Measurements from ENCODE around the gene RUNX1.

The RUNX1 gene

DNA sequence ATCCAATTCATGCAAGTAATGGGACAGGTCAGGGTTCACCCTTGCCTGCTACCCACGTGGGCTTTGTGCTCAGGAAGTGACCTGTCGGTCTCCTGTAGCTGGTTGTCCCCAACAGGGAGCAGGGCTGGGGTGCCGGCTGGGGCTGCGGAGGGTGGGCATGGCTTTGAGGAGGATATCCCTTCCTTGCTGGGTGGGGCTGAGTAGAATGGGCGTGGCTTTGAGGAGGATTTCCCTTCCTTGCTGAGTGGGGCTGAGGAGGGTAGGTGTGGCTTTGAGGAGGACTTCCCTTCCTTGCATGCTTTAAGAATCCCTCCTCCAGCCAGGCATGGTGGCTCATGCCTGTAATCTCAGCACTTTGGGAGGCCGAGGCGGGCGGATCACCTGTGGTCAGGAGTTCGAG is 229.1 kb downstream of the RUNX1 start (continued):
- TF ChIP-seq, protein P1, sequence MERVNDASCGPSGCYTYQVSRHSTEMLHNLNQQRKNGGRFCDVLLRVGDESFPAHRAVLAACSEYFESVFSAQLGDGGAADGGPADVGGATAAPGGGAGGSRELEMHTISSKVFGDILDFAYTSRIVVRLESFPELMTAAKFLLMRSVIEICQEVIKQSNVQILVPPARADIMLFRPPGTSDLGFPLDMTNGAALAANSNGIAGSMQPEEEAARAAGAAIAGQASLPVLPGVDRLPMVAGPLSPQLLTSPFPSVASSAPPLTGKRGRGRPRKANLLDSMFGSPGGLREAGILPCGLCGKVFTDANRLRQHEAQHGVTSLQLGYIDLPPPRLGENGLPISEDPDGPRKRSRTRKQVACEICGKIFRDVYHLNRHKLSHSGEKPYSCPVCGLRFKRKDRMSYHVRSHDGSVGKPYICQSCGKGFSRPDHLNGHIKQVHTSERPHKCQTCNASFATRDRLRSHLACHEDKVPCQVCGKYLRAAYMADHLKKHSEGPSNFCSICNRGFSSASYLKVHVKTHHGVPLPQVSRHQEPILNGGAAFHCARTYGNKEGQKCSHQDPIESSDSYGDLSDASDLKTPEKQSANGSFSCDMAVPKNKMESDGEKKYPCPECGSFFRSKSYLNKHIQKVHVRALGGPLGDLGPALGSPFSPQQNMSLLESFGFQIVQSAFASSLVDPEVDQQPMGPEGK (CRISPR knock-in tag; IDR thresholded peaks at IDR 0.05; ENCODE audit: borderline replicate concordance): no peak
- TF ChIP-seq, protein P2, sequence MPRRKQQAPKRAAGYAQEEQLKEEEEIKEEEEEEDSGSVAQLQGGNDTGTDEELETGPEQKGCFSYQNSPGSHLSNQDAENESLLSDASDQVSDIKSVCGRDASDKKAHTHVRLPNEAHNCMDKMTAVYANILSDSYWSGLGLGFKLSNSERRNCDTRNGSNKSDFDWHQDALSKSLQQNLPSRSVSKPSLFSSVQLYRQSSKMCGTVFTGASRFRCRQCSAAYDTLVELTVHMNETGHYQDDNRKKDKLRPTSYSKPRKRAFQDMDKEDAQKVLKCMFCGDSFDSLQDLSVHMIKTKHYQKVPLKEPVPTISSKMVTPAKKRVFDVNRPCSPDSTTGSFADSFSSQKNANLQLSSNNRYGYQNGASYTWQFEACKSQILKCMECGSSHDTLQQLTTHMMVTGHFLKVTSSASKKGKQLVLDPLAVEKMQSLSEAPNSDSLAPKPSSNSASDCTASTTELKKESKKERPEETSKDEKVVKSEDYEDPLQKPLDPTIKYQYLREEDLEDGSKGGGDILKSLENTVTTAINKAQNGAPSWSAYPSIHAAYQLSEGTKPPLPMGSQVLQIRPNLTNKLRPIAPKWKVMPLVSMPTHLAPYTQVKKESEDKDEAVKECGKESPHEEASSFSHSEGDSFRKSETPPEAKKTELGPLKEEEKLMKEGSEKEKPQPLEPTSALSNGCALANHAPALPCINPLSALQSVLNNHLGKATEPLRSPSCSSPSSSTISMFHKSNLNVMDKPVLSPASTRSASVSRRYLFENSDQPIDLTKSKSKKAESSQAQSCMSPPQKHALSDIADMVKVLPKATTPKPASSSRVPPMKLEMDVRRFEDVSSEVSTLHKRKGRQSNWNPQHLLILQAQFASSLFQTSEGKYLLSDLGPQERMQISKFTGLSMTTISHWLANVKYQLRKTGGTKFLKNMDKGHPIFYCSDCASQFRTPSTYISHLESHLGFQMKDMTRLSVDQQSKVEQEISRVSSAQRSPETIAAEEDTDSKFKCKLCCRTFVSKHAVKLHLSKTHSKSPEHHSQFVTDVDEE (CRISPR knock-in tag; IDR thresholded peaks at IDR 0.05): no peak
- TF ChIP-seq PPARA (CRISPR knock-in tag; IDR thresholded peaks at IDR 0.05; ENCODE audit: borderline replicate concordance) (no peak), CSDC2 (CRISPR knock-in tag; IDR thresholded peaks at IDR 0.05) (no peak)

DNA sequence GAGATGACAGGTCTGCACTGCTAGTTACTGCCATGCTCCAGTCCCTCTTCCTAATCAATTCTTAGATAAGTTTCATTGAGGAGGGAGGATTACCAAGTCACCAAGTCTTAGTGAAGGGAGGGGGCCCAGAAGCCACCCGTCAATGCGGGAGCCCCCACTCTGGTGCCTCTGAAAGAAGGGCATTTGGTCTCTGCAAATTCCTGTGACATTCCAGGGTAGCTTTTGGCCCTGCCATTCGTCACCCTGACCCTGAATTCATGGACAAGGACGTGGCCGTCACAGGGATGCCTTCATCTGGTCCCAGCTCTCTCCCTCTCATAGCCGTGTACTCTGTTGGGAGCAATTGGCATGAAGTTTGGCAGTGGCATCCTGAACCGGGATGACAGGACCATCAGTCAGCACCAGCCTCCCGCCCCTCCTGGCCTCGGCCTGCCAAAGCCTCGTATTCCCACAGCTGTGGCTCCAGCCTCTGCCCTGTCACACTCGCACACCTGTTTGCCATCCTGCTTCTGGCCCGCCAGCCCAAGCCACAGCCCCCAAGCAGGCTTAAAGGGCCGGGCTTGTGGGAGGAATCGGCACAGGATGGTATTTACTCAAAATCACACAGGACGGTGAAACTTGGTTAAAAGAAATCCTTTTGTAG is 229.6 kb downstream of the RUNX1 start:
- ATAC-seq: no peak
- TF ChIP-seq TCF4 (CRISPR knock-in tag; IDR thresholded peaks at IDR 0.05; ENCODE audit: borderline replicate concordance) (no peak), ZC3H10 (CRISPR knock-in tag; IDR thresholded peaks at IDR 0.05) (no peak), ZFP3 (CRISPR knock-in tag; IDR thresholded peaks at IDR 0.05) (no peak), ZFP30 (CRISPR knock-in tag; IDR thresholded peaks at IDR 0.05) (no peak), ZNF70 (CRISPR knock-in tag; IDR thresholded peaks at IDR 0.05) (no peak), ZNF565 (CRISPR knock-in tag; conservative IDR thresholded peaks at IDR 0.05; ENCODE audit: low read depth) (no peak), RARB (CRISPR knock-in tag; IDR thresholded peaks at IDR 0.05) (no peak), ARNTL (CRISPR knock-in tag; IDR thresholded peaks at IDR 0.05; ENCODE audit: borderline replicate concordance, low read depth) (no peak), CSDC2 (CRISPR knock-in tag; IDR thresholded peaks at IDR 0.05) (no peak), ISL1 (CRISPR knock-in tag; IDR thresholded peaks at IDR 0.05) (no peak), ESRRG (CRISPR knock-in tag; IDR thresholded peaks at IDR 0.05) (no peak), BACH2 (CRISPR knock-in tag; IDR thresholded peaks at IDR 0.05; ENCODE audit: borderline replicate concordance) (no peak)
- TF ChIP-seq, protein P3, sequence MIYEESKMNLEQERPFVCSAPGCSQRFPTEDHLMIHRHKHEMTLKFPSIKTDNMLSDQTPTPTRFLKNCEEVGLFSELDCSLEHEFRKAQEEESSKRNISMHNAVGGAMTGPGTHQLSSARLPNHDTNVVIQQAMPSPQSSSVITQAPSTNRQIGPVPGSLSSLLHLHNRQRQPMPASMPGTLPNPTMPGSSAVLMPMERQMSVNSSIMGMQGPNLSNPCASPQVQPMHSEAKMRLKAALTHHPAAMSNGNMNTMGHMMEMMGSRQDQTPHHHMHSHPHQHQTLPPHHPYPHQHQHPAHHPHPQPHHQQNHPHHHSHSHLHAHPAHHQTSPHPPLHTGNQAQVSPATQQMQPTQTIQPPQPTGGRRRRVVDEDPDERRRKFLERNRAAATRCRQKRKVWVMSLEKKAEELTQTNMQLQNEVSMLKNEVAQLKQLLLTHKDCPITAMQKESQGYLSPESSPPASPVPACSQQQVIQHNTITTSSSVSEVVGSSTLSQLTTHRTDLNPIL (CRISPR knock-in tag; IDR thresholded peaks at IDR 0.05; ENCODE audit: low read depth): no peak
- TF ChIP-seq, protein P4, sequence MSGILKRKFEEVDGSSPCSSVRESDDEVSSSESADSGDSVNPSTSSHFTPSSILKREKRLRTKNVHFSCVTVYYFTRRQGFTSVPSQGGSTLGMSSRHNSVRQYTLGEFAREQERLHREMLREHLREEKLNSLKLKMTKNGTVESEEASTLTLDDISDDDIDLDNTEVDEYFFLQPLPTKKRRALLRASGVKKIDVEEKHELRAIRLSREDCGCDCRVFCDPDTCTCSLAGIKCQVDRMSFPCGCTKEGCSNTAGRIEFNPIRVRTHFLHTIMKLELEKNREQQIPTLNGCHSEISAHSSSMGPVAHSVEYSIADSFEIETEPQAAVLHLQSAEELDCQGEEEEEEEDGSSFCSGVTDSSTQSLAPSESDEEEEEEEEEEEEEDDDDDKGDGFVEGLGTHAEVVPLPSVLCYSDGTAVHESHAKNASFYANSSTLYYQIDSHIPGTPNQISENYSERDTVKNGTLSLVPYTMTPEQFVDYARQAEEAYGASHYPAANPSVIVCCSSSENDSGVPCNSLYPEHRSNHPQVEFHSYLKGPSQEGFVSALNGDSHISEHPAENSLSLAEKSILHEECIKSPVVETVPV (CRISPR knock-in tag; IDR thresholded peaks at IDR 0.05): no peak

DNA sequence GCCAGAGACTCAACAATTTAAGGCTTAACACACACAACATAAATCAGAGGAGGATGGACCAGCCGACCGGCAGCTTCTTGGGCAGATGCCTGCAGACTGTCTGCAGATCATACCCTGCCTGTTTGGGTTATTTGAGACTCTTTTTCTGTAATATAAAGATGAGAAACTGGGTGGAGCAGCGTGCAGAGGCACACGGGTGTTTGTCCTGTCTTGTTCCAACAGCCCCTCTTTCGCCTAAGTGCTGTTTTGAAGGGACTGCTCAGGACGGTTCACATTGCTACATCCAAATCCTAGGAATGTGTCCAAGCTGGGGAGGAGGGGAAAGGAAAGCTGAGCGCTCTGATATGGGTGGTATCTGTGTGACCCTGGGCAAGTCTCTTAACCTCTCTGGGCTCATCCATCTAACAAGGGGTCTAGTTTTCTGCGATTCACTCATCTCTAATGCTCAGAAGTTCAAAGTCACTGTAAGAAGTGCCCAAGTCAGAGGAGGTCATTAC is 230.4 kb downstream of the RUNX1 start:
- peak; percentile 22 for ATAC-seq
- TF ChIP-seq ESRRG (CRISPR knock-in tag; IDR thresholded peaks at IDR 0.05) (no peak), ZFP3 (CRISPR knock-in tag; IDR thresholded peaks at IDR 0.05) (no peak), ISL1 (CRISPR knock-in tag; IDR thresholded peaks at IDR 0.05) (no peak), OSR1 (CRISPR knock-in tag; IDR thresholded peaks at IDR 0.05) (no peak), TCF4 (CRISPR knock-in tag; IDR thresholded peaks at IDR 0.05; ENCODE audit: borderline replicate concordance) (no peak), PPARA (CRISPR knock-in tag; IDR thresholded peaks at IDR 0.05; ENCODE audit: borderline replicate concordance) (no peak), ZFP30 (CRISPR knock-in tag; IDR thresholded peaks at IDR 0.05) (no peak), CSDC2 (CRISPR knock-in tag; IDR thresholded peaks at IDR 0.05) (no peak), ZNF565 (CRISPR knock-in tag; conservative IDR thresholded peaks at IDR 0.05; ENCODE audit: low read depth) (no peak), SNAI2 (CRISPR knock-in tag; IDR thresholded peaks at IDR 0.05) (no peak), ARNTL (CRISPR knock-in tag; IDR thresholded peaks at IDR 0.05; ENCODE audit: borderline replicate concordance, low read depth) (no peak)
- TF ChIP-seq, protein P5, sequence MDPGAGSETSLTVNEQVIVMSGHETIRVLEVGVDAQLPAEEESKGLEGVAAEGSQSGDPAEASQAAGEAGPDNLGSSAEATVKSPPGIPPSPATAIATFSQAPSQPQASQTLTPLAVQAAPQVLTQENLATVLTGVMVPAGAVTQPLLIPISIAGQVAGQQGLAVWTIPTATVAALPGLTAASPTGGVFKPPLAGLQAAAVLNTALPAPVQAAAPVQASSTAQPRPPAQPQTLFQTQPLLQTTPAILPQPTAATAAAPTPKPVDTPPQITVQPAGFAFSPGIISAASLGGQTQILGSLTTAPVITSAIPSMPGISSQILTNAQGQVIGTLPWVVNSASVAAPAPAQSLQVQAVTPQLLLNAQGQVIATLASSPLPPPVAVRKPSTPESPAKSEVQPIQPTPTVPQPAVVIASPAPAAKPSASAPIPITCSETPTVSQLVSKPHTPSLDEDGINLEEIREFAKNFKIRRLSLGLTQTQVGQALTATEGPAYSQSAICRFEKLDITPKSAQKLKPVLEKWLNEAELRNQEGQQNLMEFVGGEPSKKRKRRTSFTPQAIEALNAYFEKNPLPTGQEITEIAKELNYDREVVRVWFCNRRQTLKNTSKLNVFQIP (CRISPR knock-in tag; IDR thresholded peaks at IDR 0.05; ENCODE audit: borderline replicate concordance, low read depth): no peak
- TF ChIP-seq, protein P1 (CRISPR knock-in tag; IDR thresholded peaks at IDR 0.05; ENCODE audit: borderline replicate concordance): no peak
- TF ChIP-seq, protein P2 (CRISPR knock-in tag; IDR thresholded peaks at IDR 0.05): no peak
- TF ChIP-seq, protein P3 (CRISPR knock-in tag; IDR thresholded peaks at IDR 0.05; ENCODE audit: low read depth): no peak

Data from SK-N-SH treated with all-trans-retinoic acid at 6 μM for 48 hours (cell line).